ENCODE data around the gene GTF3C4. TPM values are rescaled to one million over a fixed set of nuclear protein-coding genes. Genes with fewer than 3 reads are reported as not detected.

GTF3C4 gene
- total and polyA plus RNA-seq, 2 donors (not counting 1 experiment from before 2014, with no cell fraction given) = 6.8 to 11.4 TPM

DNA sequence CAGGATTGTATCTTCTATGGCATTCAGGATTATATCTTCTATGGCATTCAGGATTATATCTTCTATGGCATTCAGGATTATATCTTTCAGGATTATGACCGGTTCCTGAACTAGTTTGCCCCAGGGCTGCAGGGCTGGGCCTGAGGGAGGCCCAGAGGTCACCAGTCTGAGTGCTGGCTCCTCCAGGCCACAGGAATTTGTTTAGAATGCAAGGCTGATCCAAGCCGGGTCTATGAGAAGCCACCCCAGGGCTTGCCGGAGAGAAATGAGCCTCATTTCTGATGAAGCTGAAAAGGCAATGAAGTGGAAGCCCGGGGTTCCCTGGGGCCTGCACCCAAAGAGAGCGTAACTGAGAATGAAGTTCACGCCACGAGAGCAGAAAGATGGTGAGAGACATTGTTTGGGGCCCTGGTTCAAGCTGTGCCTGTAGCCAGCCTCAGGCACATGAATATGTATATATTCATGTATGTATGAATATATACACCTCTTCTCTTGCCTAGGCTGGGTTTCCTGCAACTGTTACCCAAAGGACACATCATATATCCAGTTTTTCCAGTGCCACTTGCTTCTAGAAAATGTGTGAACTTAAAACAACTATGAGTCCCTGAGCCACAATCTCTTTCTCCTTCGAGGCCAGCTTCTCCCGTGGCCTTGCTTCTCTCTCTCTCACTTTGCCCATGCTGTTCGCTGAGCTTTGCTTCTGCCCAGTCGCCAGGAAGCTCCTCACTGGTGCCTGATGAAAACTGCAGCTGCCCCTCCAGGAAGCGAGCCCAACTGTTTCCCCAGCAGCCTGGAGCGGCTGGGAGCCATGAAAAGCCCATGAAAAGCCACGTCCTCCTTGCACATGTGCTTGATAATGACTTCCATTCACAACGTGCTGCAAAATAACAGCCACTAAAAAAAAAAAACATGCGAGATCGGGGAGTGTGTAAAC is 62.3 kb downstream of the GTF3C4 start:
- Histone ChIP-seq H4K20me1 (ENCODE audit: control insufficient read depth, extremely low read depth, insufficient read depth, low read length) (no peaks in the 10 kb centered on the region), H3K9me3 (ENCODE audit: control insufficient read depth, insufficient read depth, low read depth, low read length) (no peaks in the 10 kb centered on the region), H2AFZ (ENCODE audit: low read length) (no peak overlapping the region), H3K4me3 (replicated peaks in 1 of 4; ENCODE audit: control extremely low read depth in 1 of 4, insufficient read depth in 1 of 4, low read depth in 3 of 4, low read length in 4 of 4) (peak overlapping the region in 1 of 4 experiments; percentile 1), H3K36me3 (ENCODE audit: control insufficient read depth, insufficient read depth, low read length) (no peaks in the 10 kb centered on the region), H3K27me3 (ENCODE audit: control insufficient read depth, insufficient read depth, low read length) (peaks cover 2% of the 10 kb centered on the region), H3K4me2 (ENCODE audit: extremely low read depth, insufficient read depth, low read length) (no peak overlapping the region), H3K27ac (ENCODE audit: insufficient read depth, low read length) (no peak overlapping the region), H3K4me1 (ENCODE audit: control insufficient read depth, extremely low read depth, insufficient read depth, low read length) (no peaks in the 10 kb centered on the region), H3K9ac (ENCODE audit: insufficient read depth, low read length) (no peak overlapping the region), H3K79me2 (ENCODE audit: control insufficient read depth, insufficient read depth, low read length) (no peaks in the 10 kb centered on the region)
- TF ChIP-seq CTCF (conservative IDR thresholded peaks at IDR 0.05 in 1 of 2, IDR thresholded peaks at IDR 0.05 in 1 of 2; ENCODE audit: low read depth in 1 of 2, low read length in 2 of 2) = no peak
- no peak for TF ChIP-seq EZH2 (IDR thresholded peaks at IDR 0.05; ENCODE audit: low read length, missing control alignments)
- peak in 1 of 2 donors; percentile 11 for DNase-seq (ENCODE audit: low read depth in 2 of 2)

DNA sequence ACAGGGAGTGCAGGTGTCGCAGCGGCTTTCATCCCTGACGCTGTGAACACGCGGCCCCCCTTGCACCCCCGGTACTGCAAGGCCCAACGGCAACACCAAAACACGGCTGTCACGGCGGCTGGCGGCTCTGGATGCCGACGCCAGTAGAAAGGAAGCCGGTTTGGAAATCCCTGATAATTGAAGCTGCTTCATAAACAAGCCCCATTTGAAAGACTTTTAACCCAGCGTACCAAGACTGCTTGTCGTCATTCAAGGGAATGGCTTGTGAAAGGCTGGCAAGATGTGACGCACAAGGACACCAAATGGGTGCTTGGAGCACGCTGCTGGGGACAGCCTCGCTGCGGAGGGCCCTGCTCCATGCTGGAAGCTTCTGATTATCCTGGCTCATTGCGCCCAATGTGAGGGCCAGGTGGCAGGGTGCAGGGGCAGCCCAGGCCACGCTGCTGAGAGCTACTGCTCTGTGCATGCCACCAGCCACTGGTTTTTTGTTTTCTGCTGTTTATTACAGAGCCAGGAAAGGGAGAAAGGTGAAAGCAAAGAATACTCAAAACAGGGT is 63.1 kb downstream of the GTF3C4 start:
- Histone ChIP-seq H2AFZ (ENCODE audit: low read length) (no peak overlapping the region), H3K36me3 (ENCODE audit: control insufficient read depth, insufficient read depth, low read length) (no peaks in the 10 kb centered on the region), H3K9ac (ENCODE audit: insufficient read depth, low read length) (no peak overlapping the region), H3K27me3 (ENCODE audit: control insufficient read depth, insufficient read depth, low read length) (peaks cover 2% of the 10 kb centered on the region), H3K27ac (ENCODE audit: insufficient read depth, low read length) (no peak overlapping the region), H3K4me1 (ENCODE audit: control insufficient read depth, extremely low read depth, insufficient read depth, low read length) (no peaks in the 10 kb centered on the region), H3K9me3 (ENCODE audit: control insufficient read depth, insufficient read depth, low read depth, low read length) (no peaks in the 10 kb centered on the region), H3K79me2 (ENCODE audit: control insufficient read depth, insufficient read depth, low read length) (no peaks in the 10 kb centered on the region), H3K4me2 (ENCODE audit: extremely low read depth, insufficient read depth, low read length) (no peak overlapping the region), H4K20me1 (ENCODE audit: control insufficient read depth, extremely low read depth, insufficient read depth, low read length) (no peaks in the 10 kb centered on the region), H3K4me3 (replicated peaks in 1 of 4; ENCODE audit: control extremely low read depth in 1 of 4, insufficient read depth in 1 of 4, low read depth in 3 of 4, low read length in 4 of 4) (peak overlapping the region in 1 of 4 experiments; percentile 1)
- peak; percentile 10 to 39 for DNase-seq (ENCODE audit: low read depth in 2 of 2)
- no peak for TF ChIP-seq CTCF (conservative IDR thresholded peaks at IDR 0.05 in 1 of 2, IDR thresholded peaks at IDR 0.05 in 1 of 2; ENCODE audit: low read depth in 1 of 2, low read length in 2 of 2)
- no peak for TF ChIP-seq EZH2 (IDR thresholded peaks at IDR 0.05; ENCODE audit: low read length, missing control alignments)

DNA sequence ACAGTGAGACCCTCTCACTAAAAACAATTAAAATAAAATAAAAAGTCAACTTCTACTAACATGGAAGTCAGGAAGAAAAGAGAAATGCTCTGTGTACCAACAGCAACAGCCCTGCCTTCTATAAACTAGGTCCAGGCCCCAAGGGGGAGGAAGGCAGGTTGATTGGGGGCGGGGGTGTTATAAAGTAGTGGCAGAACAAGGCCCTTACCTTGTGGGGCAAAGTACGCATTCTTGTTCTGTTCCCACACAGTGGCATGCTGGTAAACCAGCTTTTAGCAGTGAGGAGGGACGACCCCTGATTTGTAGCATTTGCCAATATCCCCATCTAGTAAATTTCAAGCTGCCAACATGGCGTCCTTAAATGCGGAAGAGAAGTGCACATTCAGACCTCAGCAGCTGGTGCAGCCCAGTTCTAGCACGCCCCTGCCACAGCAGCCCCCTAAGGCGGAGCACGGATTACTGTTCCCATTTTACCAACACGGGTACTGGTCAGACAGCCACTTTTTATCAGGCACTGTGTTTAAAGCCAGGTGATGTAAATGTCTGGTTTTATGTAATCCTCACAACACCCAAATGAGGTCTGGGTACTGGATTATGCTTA is 69.5 kb downstream of the GTF3C4 start:
- Histone ChIP-seq H3K4me2 (ENCODE audit: extremely low read depth, insufficient read depth, low read length) (no peak overlapping the region), H3K36me3 (ENCODE audit: control insufficient read depth, insufficient read depth, low read length) (no peaks in the 10 kb centered on the region), H3K9me3 (ENCODE audit: control insufficient read depth, insufficient read depth, low read depth, low read length) (no peaks in the 10 kb centered on the region), H4K20me1 (ENCODE audit: control insufficient read depth, extremely low read depth, insufficient read depth, low read length) (no peaks in the 10 kb centered on the region), H3K27ac (ENCODE audit: insufficient read depth, low read length) (no peak overlapping the region), H3K4me3 (replicated peaks in 1 of 4; ENCODE audit: control extremely low read depth in 1 of 4, insufficient read depth in 1 of 4, low read depth in 3 of 4, low read length in 4 of 4) (no peak overlapping the region), H3K79me2 (ENCODE audit: control insufficient read depth, insufficient read depth, low read length) (no peaks in the 10 kb centered on the region), H3K27me3 (ENCODE audit: control insufficient read depth, insufficient read depth, low read length) (peaks cover 15% of the 10 kb centered on the region), H3K4me1 (ENCODE audit: control insufficient read depth, extremely low read depth, insufficient read depth, low read length) (no peaks in the 10 kb centered on the region), H3K9ac (ENCODE audit: insufficient read depth, low read length) (no peak overlapping the region), H2AFZ (ENCODE audit: low read length) (no peak overlapping the region)
- TF ChIP-seq EZH2 (IDR thresholded peaks at IDR 0.05; ENCODE audit: low read length, missing control alignments) (no peak), CTCF (conservative IDR thresholded peaks at IDR 0.05 in 1 of 2, IDR thresholded peaks at IDR 0.05 in 1 of 2; ENCODE audit: low read depth in 1 of 2, low read length in 2 of 2) (no peak)
- DNase-seq (ENCODE audit: low read depth in 2 of 2) = no peak
